ENCODE data around the gene ANKRD13A. TPM values are rescaled to one million over a fixed set of nuclear protein-coding genes. Genes with fewer than 3 reads are reported as not detected.

ANKRD13A gene
- total RNA-seq, 4 donors from 2014 or later: 96.1 to 189 (median 115) TPM

- Histone ChIP-seq H3K36me3 (peaks cover 0 to 40% (median 19%) of the 10 kb centered on the region in 4 donors), H3K27me3 (no peaks in the 10 kb centered on the region), H3K27ac (no peak overlapping the region), H3K4me3 (no peak overlapping the region), H3K4me1 (peaks cover 0 to 10% (median 2%) of the 10 kb centered on the region in 4 donors), H3K9me3 (no peaks in the 10 kb centered on the region)
- TF ChIP-seq POLR2AphosphoS5 (IDR thresholded peaks at IDR 0.05): no peak
- TF ChIP-seq CTCF (IDR thresholded peaks at IDR 0.05): no peak
- no peak for TF ChIP-seq POLR2A (IDR thresholded peaks at IDR 0.05)
- TF ChIP-seq EP300 (IDR thresholded peaks at IDR 0.05; ENCODE audit: low read depth): no peak
- in situ Hi-C loops (cut with MboI; ENCODE audit: low pct_ligation_motif_present in 1 of 4, low pct_unique_long_range_greater_than_20kb in 1 of 4, low sequenced_read_pairs in 3 of 4) (no loop called here), intact Hi-C loops (cut with DNase I; ENCODE audit: low total_unique reads) (no loop called here)
- no peak for DNase-seq
- WGBS, 2 donors (ENCODE audit: low coverage in 1 of 2): 80 to 85% methylated on average over 2 to 5 of the region's 5 CpGs
Observed at GRCh38 chr12:110023059-110023980, 24.1 kb downstream of the ANKRD13A start.

GRCh38 chr12:110024051-110024450 lies 24.8 kb downstream of the ANKRD13A start:
- no peak for DNase-seq
- intact Hi-C loops (cut with DNase I; ENCODE audit: low total_unique reads) (no loop called here), in situ Hi-C loops (cut with MboI; ENCODE audit: low pct_ligation_motif_present in 1 of 4, low pct_unique_long_range_greater_than_20kb in 1 of 4, low sequenced_read_pairs in 3 of 4) (no loop called here)
- Histone ChIP-seq H3K36me3 (peaks cover 0 to 39% (median 19%) of the 10 kb centered on the region in 4 donors), H3K4me3 (no peak overlapping the region), H3K27ac (peak overlapping the region in 2 of 4 donors; percentile 17 to 47), H3K4me1 (peaks cover 0 to 10% (median 2%) of the 10 kb centered on the region in 4 donors), H3K9me3 (no peaks in the 10 kb centered on the region), H3K27me3 (no peaks in the 10 kb centered on the region)
- WGBS, 2 donors (ENCODE audit: low coverage in 1 of 2): 90 to 93% methylated on average over 2 of the region's 2 CpGs
- TF ChIP-seq POLR2AphosphoS5 (IDR thresholded peaks at IDR 0.05) (no peak), EP300 (IDR thresholded peaks at IDR 0.05; ENCODE audit: low read depth) (no peak), CTCF (IDR thresholded peaks at IDR 0.05) (no peak), POLR2A (IDR thresholded peaks at IDR 0.05) (no peak)

- 82 to 88% methylated on average over 2 to 6 of the region's 6 CpGs for WGBS, 2 donors (ENCODE audit: low coverage in 1 of 2)
- in situ Hi-C loops (cut with MboI; ENCODE audit: low pct_ligation_motif_present in 1 of 4, low pct_unique_long_range_greater_than_20kb in 1 of 4, low sequenced_read_pairs in 3 of 4): no loop called here
- intact Hi-C loops (cut with DNase I; ENCODE audit: low total_unique reads): no loop called here
- Histone ChIP-seq H3K9me3 (no peaks in the 10 kb centered on the region), H3K4me1 (peaks cover 0 to 10% (median 2%) of the 10 kb centered on the region in 4 donors), H3K27me3 (no peaks in the 10 kb centered on the region), H3K36me3 (peaks cover 0 to 42% (median 16%) of the 10 kb centered on the region in 4 donors), H3K27ac (no peak overlapping the region), H3K4me3 (no peak overlapping the region)
- no peak for DNase-seq
- no peak for TF ChIP-seq POLR2A (IDR thresholded peaks at IDR 0.05)
- no peak for TF ChIP-seq CTCF (IDR thresholded peaks at IDR 0.05)
- TF ChIP-seq EP300 (IDR thresholded peaks at IDR 0.05; ENCODE audit: low read depth): no peak
- TF ChIP-seq POLR2AphosphoS5 (IDR thresholded peaks at IDR 0.05): no peak
Observed at GRCh38 chr12:110028323-110028722, 29.1 kb downstream of the ANKRD13A start.

- TF ChIP-seq EP300 (IDR thresholded peaks at IDR 0.05; ENCODE audit: low read depth) (no peak), POLR2A (IDR thresholded peaks at IDR 0.05) (no peak), CTCF (IDR thresholded peaks at IDR 0.05) (no peak), POLR2AphosphoS5 (IDR thresholded peaks at IDR 0.05) (no peak)
- Histone ChIP-seq H3K27ac (no peak overlapping the region), H3K9me3 (no peaks in the 10 kb centered on the region), H3K36me3 (peaks cover 0 to 49% (median 17%) of the 10 kb centered on the region in 4 donors), H3K4me3 (no peak overlapping the region), H3K4me1 (peaks cover 0 to 6% (median 2%) of the 10 kb centered on the region in 4 donors), H3K27me3 (no peaks in the 10 kb centered on the region)
- intact Hi-C loops (cut with DNase I; ENCODE audit: low total_unique reads) (no loop called here), in situ Hi-C loops (cut with MboI; ENCODE audit: low pct_ligation_motif_present in 1 of 4, low pct_unique_long_range_greater_than_20kb in 1 of 4, low sequenced_read_pairs in 3 of 4) (no loop called here)
- DNase-seq: no peak
- WGBS, 2 donors (ENCODE audit: low coverage in 1 of 2): 95% methylated on average over 2 of the region's 2 CpGs; no CpG with 5 or more reads in 1 of the 2 donors
Observed at GRCh38 chr12:110029290-110029815, 30.1 kb downstream of the ANKRD13A start.

All from transverse colon (tissue), 4 donors.